GM18499 (cell line): ENCODE data around the gene KLRD1.
"Not testable (repeated sequence)": the region's sequence is repeated elsewhere in the genome, so short reads cannot be mapped to it uniquely, and the experiment has no call there.

ENCODE experiments used
- ATAC-seq: cut with Tn5 transposase; IDR thresholded peaks from one replicate; pipeline ENCODE4 v1.9.1; 2021; ENCODE audit warnings: moderate number of reproducible peaks; ENCODE audit not compliant: insufficient read depth, unreplicated experiment

Gene KLRD1, protein sequence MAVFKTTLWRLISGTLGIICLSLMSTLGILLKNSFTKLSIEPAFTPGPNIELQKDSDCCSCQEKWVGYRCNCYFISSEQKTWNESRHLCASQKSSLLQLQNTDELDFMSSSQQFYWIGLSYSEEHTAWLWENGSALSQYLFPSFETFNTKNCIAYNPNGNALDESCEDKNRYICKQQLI

DNA sequence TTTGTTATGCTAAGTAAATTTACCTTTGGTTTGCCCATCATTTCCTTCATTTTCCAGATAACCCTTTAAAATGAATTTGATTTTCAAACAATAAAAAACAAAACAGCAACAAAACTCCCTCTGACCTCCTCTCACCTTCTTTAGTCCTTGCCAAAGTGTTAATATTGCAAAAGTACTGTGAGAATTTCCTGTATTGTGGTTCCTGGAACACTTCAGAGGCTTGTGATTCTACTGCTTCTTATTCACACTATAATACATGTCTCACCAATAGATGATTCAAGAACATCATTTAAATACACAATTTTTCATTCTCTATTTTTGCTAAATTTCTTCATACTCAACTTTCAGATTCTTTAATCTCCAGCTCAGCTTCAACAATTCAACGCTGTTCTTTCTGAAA lies at the start of gene KLRD1:
KLRD1 (plus strand) TSS at position 241 of the 400 bp plus-strand sequence. CDS start 208 bp downstream, outside the sequence.
- no peak for ATAC-seq

DNA sequence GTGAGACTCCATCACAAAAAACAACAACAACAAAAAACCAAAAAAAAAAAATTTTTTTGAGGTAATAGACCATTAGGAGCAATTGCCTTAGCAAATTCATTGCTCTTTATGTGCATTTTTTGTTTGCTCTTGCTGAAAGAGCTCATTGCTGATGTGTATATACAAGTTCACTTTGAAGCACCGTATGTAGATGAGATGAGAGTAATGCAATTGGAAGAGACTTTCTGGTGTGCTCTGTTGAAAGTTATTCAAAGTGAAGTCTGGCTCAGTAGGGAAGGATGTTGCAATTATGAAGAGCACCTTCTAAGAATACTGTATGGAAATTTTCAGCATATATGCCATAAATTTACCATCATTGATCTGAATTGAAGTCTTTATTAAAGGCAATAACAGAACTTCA lies 46.7 kb upstream of the KLRD1 start:
- ATAC-seq = no peak

DNA sequence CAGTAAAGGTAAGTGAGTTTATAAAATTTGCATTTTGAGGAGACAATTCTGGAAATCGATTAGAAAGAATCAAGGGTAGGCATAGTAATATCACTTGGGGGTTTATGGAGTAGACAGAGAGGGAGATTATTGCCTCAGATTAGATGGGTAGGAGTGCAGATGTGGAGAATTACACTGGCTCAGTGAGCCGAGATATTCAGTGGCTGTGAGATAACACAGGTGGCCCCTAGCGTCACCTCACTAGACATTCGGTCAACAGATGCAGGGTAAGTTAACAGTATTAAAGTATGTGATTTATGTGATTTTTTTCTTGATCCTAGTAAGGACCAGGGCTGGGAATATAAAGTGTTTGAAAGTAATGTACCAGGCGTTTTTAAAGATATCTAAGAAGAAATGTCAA lies 39.6 kb upstream of the KLRD1 start:
- ATAC-seq = no peak

DNA sequence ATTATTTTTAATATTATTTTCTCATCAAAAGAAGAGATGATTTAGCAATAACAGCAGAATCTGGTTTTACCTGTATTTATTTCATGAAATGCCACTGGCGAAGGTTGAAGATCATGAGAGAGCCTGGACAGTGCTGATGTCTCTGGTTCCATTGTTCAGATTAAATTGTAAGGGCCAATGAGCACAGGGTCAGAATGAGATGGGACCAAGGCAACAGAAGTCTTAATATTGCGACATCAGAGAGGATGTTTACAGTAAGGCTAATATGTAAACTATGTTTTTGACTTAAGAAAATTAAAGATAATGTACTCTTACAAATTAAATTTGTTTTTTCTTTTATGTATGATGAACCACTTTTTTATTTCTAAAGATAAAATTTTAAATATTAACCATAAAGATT lies 35.2 kb upstream of the KLRD1 start:
- ATAC-seq = no peak

DNA sequence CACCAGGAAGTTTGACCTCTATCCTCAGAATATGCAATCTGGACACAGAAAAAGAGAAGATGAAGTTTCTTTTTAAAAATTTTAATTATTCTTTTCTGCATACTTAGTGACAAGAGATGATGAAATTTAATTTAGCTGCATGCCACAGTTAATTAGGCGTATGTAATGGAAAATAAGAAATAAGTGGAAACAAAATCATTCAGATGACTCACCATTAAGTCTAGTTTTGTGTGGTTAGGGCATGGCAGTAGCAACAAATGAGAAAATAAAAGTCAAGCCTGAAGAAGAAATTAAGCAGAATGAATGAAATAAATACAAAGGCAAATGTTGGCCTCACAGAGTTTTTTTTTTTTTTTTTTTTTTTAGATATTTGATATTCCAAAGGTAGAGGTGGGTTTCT lies 30.9 kb upstream of the KLRD1 start:
- no peak for ATAC-seq

DNA sequence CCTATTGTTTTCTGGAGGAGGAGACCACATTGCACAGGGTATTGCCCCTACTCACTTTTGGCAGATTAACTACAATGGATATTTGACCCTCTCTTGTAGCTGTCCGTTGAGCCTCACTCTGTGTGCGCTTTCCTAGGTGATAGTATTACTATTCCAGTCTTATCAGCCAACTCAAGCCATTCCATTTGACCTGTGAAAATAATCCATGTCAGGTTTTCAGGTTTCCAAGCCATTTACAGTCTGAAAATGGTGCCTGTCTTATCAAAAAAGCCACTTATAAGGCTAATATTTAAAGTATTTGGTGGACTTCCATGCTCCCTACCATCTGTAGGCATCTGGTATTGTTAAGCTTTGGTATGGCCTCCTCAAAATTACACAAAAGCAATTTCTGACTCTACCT lies 29.6 kb upstream of the KLRD1 start:
- ATAC-seq = no peak

DNA sequence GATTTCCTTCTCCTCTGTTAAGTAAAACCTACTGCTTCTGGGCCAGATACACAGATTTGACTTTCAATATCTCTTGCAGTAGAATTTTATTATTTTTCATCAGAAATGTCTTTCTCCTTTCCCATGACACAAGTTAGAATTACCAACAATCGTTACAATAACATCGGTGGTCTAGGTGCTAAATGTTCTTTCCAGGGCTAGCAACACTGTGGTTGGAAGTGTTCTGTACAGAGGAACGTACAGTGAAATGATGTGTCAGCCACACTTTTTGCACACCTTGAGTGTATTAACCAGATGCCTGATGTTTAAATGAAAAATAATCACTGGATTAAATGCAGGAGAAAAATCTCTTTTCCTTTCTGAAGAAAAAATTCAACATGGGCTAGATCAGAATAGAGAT lies 27.7 kb upstream of the KLRD1 start:
- ATAC-seq = no peak

DNA sequence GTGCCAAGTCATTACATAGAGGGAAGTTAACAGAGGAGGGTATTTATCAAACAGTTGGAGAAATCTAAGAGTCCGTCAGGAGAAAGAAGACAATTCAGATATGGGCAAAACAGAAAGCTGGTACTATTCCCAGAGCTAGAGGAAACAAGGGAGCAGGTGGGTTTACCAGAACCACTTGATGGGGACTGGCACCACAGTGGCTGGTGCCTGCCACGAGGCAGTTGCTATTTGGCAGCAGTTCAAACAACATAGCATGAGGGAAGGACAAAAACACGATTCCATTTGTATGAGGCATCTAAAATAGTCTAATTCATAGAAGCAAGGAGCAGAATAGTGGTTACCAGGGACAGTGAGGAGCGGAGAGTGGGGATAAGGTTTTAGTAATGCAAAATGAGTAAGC lies 24.6 kb upstream of the KLRD1 start:
- ATAC-seq = no peak

DNA sequence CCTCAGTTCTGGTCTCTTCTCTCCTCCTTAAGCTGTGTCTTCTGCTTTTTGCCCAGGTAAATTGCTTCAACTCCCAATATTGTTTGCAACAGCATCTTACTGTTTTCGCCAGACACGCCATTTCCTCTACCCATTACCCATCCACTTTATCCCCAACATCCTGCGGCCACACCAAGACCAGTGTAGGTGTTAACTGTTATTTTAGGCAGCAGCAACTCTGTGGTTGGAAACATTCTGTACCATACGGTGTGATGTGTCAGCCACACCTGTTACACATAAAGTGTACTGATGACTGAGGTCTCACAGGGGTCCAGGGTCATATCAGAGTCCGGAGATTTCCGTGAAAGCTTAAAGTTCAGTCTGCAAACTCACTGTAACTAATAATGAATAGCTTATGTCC lies 21.8 kb upstream of the KLRD1 start:
- no peak for ATAC-seq

DNA sequence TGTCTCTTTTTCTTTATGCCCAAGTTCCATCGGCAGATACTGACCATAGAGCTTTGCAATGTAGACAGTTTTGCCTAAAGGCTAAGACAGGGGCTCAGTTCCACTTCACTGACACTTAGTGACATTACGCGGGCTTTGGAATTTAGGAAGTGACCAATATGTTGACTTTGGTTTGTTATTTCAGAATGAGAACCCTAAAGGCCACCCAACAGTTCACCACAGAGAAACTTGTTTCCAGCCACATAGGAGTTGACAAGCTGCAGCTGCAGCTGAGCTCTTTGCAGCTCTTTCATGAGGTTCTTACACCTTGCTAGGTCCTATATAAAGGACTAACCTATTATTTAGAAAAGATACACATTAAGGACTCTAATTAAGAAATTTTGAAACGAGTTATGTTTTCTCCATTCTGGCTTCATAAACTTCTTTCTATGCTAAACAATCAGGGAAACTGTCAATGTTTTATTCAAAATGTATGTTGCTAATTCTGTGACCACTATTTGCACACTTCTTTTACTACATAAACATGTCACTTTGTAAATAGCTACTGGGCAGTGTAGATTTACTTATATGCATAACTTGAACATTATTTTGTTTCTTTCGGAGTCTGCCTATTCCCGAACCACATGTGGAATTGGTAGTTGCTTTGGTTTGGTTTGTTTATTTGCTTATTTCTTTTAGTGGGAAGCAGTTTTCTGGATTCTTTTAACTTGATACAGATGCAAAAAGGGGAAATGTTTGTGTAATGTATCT lies 18.5 kb upstream of the KLRD1 start:
- no peak for ATAC-seq

DNA sequence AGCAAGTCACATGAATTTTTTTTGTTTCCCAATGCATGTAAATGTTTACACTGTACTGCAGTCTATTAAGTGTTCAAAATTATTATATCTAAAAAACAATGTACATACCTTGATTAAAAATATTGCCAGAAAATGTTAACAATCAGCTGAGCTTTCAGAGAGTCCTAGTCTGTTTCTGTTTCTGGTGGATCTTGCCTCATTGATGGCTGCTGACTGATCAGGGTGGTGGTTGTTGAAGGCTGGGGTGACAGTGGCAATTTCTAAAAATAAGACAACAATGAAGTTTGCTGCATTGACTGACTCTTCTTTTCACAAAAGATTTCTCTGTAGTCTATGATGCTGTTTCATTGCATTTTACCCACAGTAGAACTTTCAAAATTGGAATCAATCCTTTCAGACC lies 16.6 kb upstream of the KLRD1 start:
- ATAC-seq = no peak

DNA sequence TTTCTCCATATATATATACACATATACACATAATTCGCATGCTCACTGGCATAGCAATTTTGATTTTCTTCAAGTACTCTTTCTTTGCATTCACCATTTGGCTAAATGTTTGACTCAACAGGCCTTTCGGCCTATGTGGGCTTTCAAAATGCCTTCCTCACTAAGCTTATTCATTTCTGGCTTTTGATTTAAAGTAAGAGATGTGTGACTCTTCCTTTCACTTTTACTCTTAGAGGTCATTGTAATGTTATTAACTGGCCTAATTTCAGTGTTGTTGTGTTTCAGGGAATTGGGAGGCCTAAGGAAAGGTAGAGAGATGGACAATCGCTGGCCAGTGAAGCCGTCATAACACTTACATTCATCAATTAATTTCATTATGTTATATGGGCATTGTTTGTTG lies 14.5 kb upstream of the KLRD1 start:
- no peak for ATAC-seq

DNA sequence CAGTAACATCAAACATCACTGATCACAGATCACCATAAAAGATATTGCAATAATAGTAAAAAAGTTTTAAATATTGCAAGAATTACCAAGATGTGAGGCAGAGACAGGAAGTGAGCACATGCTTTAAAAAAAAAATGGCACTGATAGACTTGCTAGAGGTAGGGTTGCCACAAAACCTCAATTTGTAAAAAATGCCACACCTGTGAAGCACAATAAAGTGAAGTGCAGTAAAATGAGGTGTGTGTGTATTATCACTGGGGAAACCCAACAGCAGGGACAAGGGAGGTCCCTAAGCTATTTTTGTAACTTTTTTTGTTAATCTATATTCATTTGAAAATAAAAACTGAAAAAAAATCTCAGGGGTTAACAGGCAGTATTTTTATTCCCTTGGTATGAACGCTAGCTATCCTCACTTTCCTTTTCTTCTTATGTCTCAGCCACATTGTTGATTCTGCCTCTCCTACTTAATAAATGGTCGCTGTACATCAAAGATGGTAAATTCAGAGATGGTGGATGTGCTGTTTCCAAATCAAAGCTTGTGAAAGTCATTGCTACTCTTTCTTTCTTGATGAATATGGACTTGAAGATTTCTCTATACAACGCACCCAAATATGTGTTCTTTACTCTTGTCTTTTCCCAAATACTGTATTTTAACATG lies 14.0 kb upstream of the KLRD1 start:
- ATAC-seq = no peak

DNA sequence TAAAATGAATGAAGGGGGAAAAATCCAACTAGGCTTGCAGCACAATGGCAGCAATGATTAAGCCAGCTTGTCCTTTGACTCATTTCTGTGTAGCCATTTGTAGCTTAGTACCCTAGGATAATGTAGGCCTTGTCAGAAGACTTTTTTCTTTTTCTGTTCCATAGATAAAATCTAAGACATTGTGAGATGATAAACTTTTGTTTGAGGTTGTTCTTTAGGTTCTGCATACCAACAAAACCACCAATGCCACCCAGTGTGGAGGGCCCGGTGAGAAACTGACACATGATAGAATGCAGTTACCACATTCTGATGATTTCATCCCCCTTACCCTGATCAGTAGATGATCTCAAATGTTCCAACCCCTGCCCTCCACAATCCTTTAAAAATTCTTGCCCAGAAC lies 6.6 kb upstream of the KLRD1 start:
- no peak for ATAC-seq

DNA sequence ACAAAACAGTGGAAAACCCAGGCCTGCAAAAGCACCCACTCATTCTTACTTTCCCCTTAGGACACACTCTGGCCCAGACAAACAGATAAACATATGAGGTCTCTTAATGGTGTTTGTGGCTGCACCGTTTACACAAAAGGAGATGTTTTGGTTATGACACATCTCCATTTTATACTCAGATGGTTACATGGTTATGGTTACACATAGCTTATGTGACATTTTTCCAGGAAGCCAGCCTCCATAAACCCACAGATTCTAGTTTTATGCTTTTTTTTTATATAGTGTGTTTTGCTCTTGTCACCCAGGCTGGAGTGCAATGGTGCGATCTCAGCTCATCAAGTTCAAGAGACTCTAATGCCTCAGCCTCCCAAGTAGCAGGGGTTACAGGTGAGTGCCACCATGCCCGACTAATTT lies 3.5 kb upstream of the KLRD1 start:
- ATAC-seq = no peak

DNA sequence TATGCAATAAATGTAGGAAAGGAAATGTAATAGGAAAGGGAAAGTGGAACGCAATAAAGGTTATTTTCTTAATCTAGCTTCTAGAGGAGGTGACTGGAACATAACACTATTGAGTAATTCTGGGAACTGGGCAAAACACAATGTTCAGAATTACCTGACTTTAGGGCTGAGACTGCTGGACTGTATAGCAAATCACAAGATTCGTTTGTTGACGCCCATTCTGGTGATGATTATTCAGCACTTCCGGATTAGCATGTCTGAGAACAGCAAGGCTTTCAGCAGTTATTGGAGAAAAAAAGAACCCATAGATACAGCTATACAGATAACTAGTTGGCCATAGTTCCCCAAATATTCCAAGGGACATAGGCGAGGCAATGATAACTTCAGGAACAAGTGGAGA lies 2.3 kb upstream of the KLRD1 start:
- no peak for ATAC-seq

DNA sequence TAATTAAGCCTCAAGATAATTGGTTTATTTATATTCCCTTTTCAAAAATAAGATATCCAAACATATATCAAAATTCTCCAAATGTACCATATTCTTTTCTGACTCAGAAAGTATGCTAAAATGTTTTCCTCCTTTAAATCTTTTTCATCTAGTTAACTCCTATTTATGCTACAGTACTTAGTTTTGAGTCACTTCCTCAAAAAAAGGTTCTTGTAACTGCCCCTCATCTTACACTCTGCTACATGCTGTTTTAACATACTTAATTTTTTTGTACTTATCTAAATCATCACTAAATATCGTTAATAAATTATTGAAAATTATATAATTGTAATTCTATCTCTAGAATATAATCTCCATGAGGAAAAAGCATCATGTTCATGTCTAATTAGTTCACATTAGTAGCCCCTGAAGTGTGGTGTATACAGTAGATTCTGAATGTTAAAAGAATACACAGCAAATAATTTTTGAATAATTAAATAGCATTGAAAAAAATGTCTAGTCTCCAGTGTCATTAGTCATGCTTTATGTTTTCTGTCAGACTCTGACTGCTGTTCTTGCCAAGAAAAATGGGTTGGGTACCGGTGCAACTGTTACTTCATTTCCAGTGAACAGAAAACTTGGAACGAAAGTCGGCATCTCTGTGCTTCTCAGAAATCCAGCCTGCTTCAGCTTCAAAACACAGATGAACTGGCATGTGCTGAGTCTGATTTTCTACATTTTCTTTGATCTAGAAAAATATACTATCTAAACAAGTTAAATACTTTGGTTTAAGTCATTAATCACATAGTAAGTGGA lies 3.5 kb downstream of the KLRD1 start:
- ATAC-seq = no peak

DNA sequence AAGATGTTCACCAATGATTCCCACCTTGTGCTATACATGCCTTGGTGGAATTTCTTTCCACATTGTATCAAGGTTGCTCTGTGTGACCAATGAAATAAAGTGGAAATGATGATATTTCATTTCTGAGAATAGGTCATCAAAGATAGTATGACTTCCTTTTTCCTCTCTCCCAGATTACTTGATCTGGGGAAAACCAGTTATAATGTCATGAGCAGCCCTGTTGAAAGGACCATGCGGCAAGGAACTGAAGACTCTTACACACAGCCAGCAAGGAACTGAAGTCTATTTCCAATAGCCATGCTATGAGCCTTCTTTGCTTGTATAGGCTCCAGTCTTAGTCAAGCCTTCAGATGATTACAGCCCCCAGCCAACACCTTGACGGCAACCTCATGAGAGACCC lies 11.7 kb downstream of the KLRD1 start:
- no peak for ATAC-seq

DNA sequence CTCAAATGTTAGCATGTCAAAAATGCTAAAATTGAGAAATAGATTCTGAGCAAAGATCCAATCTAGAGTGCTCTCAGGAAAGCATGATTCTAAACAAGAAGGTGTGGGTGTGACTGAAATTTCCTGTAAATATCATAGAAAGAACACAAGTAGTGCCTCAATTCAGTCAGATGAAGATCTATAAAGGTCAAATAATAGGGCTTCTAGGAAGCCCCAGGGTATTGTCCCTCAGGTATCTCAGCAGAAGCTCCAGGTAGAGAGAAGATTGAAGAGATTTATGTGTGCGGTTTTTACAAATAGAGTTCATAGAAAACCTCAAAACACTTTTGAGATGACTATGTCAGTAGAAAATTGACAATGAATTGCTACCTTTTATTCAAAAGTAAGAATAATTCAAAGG lies 13.0 kb downstream of the KLRD1 start:
- no peak for ATAC-seq

DNA sequence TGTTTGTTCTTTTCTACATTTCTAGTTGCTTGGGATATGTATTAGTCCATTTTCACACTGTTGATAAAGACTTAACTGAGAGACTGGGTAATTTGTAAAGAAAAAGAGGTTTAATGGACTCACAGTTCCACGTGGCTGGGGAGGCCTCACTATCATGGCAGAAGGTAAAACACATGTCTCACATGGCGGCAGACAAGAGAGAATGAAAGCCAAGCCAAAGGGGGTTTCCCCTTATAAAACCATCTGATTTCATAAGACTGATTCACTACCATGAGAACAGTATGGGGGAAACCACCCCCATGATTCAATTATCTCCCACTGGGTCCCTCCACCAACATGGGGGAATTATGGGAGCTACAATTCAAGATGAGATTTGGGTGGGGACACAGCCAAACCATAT lies 21.0 kb downstream of the KLRD1 start:
- ATAC-seq = not testable (repeated sequence)

DNA sequence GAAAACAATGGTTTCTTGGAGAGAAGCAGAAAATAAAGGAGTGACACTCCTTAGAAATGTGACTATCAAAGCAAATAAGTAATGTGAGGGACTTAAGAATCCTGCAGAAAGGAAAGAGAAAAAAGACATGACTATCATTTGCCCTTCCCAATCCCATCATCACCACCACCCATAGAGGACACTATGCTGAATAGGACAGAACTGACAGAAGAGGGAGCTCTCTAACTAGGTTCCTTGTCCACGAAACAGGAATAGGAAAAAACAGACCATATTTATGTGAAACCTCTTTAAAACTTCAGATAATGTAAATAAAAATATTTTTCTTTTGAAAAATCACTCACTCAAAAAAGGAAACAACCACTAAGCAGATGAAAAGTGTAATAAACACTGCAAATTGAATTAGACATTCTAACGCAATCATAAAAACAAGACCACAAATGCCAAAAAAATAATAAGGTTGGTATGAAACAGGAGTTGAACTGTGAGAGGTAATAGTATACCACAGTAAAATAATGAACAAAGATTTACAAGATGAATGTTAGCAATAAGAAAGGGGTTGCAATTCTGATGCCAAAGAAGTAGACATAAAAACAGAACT lies 24.1 kb downstream of the KLRD1 start:
- no peak for ATAC-seq
